Measurements from ENCODE around the gene TLK2.

Gene TLK2

GRCh38 chr17:62625184-62625869 lies 146.7 kb downstream of the TLK2 start:
- no peak for TF ChIP-seq CTCF (IDR thresholded peaks at IDR 0.05; ENCODE audit: low read depth, low read length, missing control alignments)
- no peak for DNase-seq (ENCODE audit: extremely low read depth, low read depth)
- H3K4me3 ChIP-seq (replicated peaks; ENCODE audit: low read depth, low read length), result no peak overlapping the region

GRCh38 chr17:62625870-62626200 lies 147.2 kb downstream of the TLK2 start:
- H3K4me3 ChIP-seq (replicated peaks; ENCODE audit: low read depth, low read length), result peak overlapping the region; percentile 73; the same call in 1 of the 2 replicates
- TF ChIP-seq CTCF (IDR thresholded peaks at IDR 0.05; ENCODE audit: low read depth, low read length, missing control alignments), result no peak
- DNase-seq (ENCODE audit: extremely low read depth, low read depth), result no peak

GRCh38 chr17:62626719-62627218 lies 148.1 kb downstream of the TLK2 start:
- H3K4me3 ChIP-seq (replicated peaks; ENCODE audit: low read depth, low read length), result peak overlapping the region; percentile 73
- DNase-seq (ENCODE audit: extremely low read depth, low read depth), result peak; percentile 35
- no peak for TF ChIP-seq CTCF (IDR thresholded peaks at IDR 0.05; ENCODE audit: low read depth, low read length, missing control alignments)

GRCh38 chr17:62627219-62627903 lies 148.7 kb downstream of the TLK2 start, which contains the start of gene MRC2:
Gene MRC2, plus strand, starts transcription at chr17:62627670. Its CDS starts 133 bp downstream, at chr17:62627803.
- peak; percentile 38 for DNase-seq (ENCODE audit: extremely low read depth, low read depth)
- no peak for TF ChIP-seq CTCF (IDR thresholded peaks at IDR 0.05; ENCODE audit: low read depth, low read length, missing control alignments)
- H3K4me3 ChIP-seq (replicated peaks; ENCODE audit: low read depth, low read length), result peak within 1 kb of the TSS; percentile 73

- TF ChIP-seq CTCF (IDR thresholded peaks at IDR 0.05; ENCODE audit: low read depth, low read length, missing control alignments), result no peak
- H3K4me3 ChIP-seq (replicated peaks; ENCODE audit: low read depth, low read length), result peak overlapping the region; percentile 73
- peak; percentile 35 for DNase-seq (ENCODE audit: extremely low read depth, low read depth)
These were observed 149.4 kb downstream of the TLK2 start for GRCh38 chr17:62627904-62628633.

- no peak for DNase-seq (ENCODE audit: extremely low read depth, low read depth)
- no peak for TF ChIP-seq CTCF (IDR thresholded peaks at IDR 0.05; ENCODE audit: low read depth, low read length, missing control alignments)
- peak overlapping the region; percentile 73 for H3K4me3 ChIP-seq (replicated peaks; ENCODE audit: low read depth, low read length)
These were observed 150.4 kb downstream of the TLK2 start for GRCh38 chr17:62628831-62629555.
